DMS114 treated with DMSO at 0.1 percent for 48 hours (cell line): Measurements from ENCODE around the gene CAPN5.

Experiments used
- DNase-seq: peaks from one replicate; lab custom pipeline; 2025; ENCODE audit not compliant: unreplicated experiment; lab: John Stamatoyannopoulos, UW

CAPN5 gene

GRCh38 chr11:77082838-77083565 is 16.2 kb downstream of the CAPN5 start:
- no peak for DNase-seq

GRCh38 chr11:77083566-77084245 is 16.9 kb downstream of the CAPN5 start:
- DNase-seq = no peak

GRCh38 chr11:77084581-77085191 is 17.9 kb downstream of the CAPN5 start:
- no peak for DNase-seq

GRCh38 chr11:77085652-77086051 is 18.9 kb downstream of the CAPN5 start:
- no peak for DNase-seq

GRCh38 chr11:77086521-77087472 is 20.0 kb downstream of the CAPN5 start:
- no peak for DNase-seq

GRCh38 chr11:77087723-77088225 is 21.0 kb downstream of the CAPN5 start:
- no peak for DNase-seq

- no peak for DNase-seq
Measured at GRCh38 chr11:77088236-77089003, 21.6 kb downstream of the CAPN5 start.

- DNase-seq = no peak
Measured at GRCh38 chr11:77089004-77089545, 22.3 kb downstream of the CAPN5 start.

GRCh38 chr11:77090046-77090372 is 23.2 kb downstream of the CAPN5 start:
- DNase-seq = no peak

- no peak for DNase-seq
Measured at GRCh38 chr11:77090373-77091111, 23.8 kb downstream of the CAPN5 start.

GRCh38 chr11:77091146-77091940 is 24.6 kb downstream of the CAPN5 start:
- DNase-seq = peak; percentile 50

- no peak for DNase-seq
Measured at GRCh38 chr11:77092382-77092781, 25.6 kb downstream of the CAPN5 start.

- no peak for DNase-seq
Measured at GRCh38 chr11:77093056-77093891, 26.5 kb downstream of the CAPN5 start.

- DNase-seq = no peak
Measured at GRCh38 chr11:77093987-77094840, 27.4 kb downstream of the CAPN5 start.

- DNase-seq = no peak
Measured at GRCh38 chr11:77094841-77095365, 28.1 kb downstream of the CAPN5 start.
